ENCODE data around the gene TP53TG5. TPM values are rescaled to one million over a fixed set of nuclear protein-coding genes. Genes with fewer than 3 reads are reported as not detected.

TP53TG5 gene
- total RNA-seq, 1 experiment from 2014 or later, result not detected

- H3K4me1 ChIP-seq (ENCODE audit: low read length), result peaks cover 11% of the 10 kb centered on the region
- no peaks in the 10 kb centered on the region for H3K9me3 ChIP-seq (ENCODE audit: low read length)
- no peak overlapping the region for H3K9ac ChIP-seq (ENCODE audit: low read length)
- H3K27me3 ChIP-seq (ENCODE audit: low read length), result no peaks in the 10 kb centered on the region
- no peaks in the 10 kb centered on the region for H3K36me3 ChIP-seq (ENCODE audit: insufficient read depth, low read length)
- no peak overlapping the region for H2AFZ ChIP-seq (ENCODE audit: low read length)
- H3K4me2 ChIP-seq (ENCODE audit: low read depth, low read length, poor library complexity, severe bottlenecking), result no peak overlapping the region
- H4K20me1 ChIP-seq (ENCODE audit: insufficient read depth, low read depth, low read length), result no peaks in the 10 kb centered on the region
- H3K9me2 ChIP-seq (replicated peaks; ENCODE audit: insufficient read depth, low read length), result no peaks in the 10 kb centered on the region
- no peak overlapping the region for H3K27ac ChIP-seq (ENCODE audit: low read length)
- H3K79me2 ChIP-seq (ENCODE audit: low read length), result no peaks in the 10 kb centered on the region
- no peak for DNase-seq
- H3K4me3 ChIP-seq (ENCODE audit: low read length), result no peak overlapping the region
These were observed 49.7 kb downstream of the TP53TG5 start for GRCh38 chr20:45328451-45328850.

GRCh38 chr20:45325371-45325770 lies 52.8 kb downstream of the TP53TG5 start:
- DNase-seq, result no peak
- Histone ChIP-seq H4K20me1 (ENCODE audit: insufficient read depth, low read depth, low read length) (no peaks in the 10 kb centered on the region), H3K9me2 (replicated peaks; ENCODE audit: insufficient read depth, low read length) (no peaks in the 10 kb centered on the region), H2AFZ (ENCODE audit: low read length) (no peak overlapping the region), H3K36me3 (ENCODE audit: insufficient read depth, low read length) (no peaks in the 10 kb centered on the region), H3K4me2 (ENCODE audit: low read depth, low read length, poor library complexity, severe bottlenecking) (no peak overlapping the region), H3K4me1 (ENCODE audit: low read length) (peaks cover 22% of the 10 kb centered on the region), H3K4me3 (ENCODE audit: low read length) (no peak overlapping the region), H3K79me2 (ENCODE audit: low read length) (no peaks in the 10 kb centered on the region), H3K9me3 (ENCODE audit: low read length) (no peaks in the 10 kb centered on the region), H3K27ac (ENCODE audit: low read length) (no peak overlapping the region), H3K27me3 (ENCODE audit: low read length) (no peaks in the 10 kb centered on the region), H3K9ac (ENCODE audit: low read length) (no peak overlapping the region)

- Histone ChIP-seq H3K9me2 (replicated peaks; ENCODE audit: insufficient read depth, low read length) (no peaks in the 10 kb centered on the region), H4K20me1 (ENCODE audit: insufficient read depth, low read depth, low read length) (no peaks in the 10 kb centered on the region), H3K4me3 (ENCODE audit: low read length) (no peak overlapping the region), H3K4me2 (ENCODE audit: low read depth, low read length, poor library complexity, severe bottlenecking) (no peak overlapping the region), H3K27me3 (ENCODE audit: low read length) (no peaks in the 10 kb centered on the region), H3K27ac (ENCODE audit: low read length) (no peak overlapping the region), H3K9me3 (ENCODE audit: low read length) (no peaks in the 10 kb centered on the region), H3K9ac (ENCODE audit: low read length) (no peak overlapping the region), H3K36me3 (ENCODE audit: insufficient read depth, low read length) (no peaks in the 10 kb centered on the region), H3K4me1 (ENCODE audit: low read length) (peaks cover 14% of the 10 kb centered on the region), H2AFZ (ENCODE audit: low read length) (no peak overlapping the region), H3K79me2 (ENCODE audit: low read length) (no peaks in the 10 kb centered on the region)
- no peak for DNase-seq
These were observed 54.4 kb downstream of the TP53TG5 start for GRCh38 chr20:45323731-45324130.

- no peaks in the 10 kb centered on the region for H3K9me2 ChIP-seq (replicated peaks; ENCODE audit: insufficient read depth, low read length)
- peak; percentile 83 for DNase-seq
- H3K27ac ChIP-seq (ENCODE audit: low read length), result no peak overlapping the region
- H3K4me3 ChIP-seq (ENCODE audit: low read length), result no peak overlapping the region
- no peaks in the 10 kb centered on the region for H3K9me3 ChIP-seq (ENCODE audit: low read length)
- no peaks in the 10 kb centered on the region for H4K20me1 ChIP-seq (ENCODE audit: insufficient read depth, low read depth, low read length)
- no peak overlapping the region for H3K9ac ChIP-seq (ENCODE audit: low read length)
- H3K27me3 ChIP-seq (ENCODE audit: low read length), result no peaks in the 10 kb centered on the region
- H2AFZ ChIP-seq (ENCODE audit: low read length), result no peak overlapping the region
- H3K36me3 ChIP-seq (ENCODE audit: insufficient read depth, low read length), result no peaks in the 10 kb centered on the region
- H3K4me1 ChIP-seq (ENCODE audit: low read length), result peaks cover 12% of the 10 kb centered on the region
- H3K79me2 ChIP-seq (ENCODE audit: low read length), result no peaks in the 10 kb centered on the region
- H3K4me2 ChIP-seq (ENCODE audit: low read depth, low read length, poor library complexity, severe bottlenecking), result no peak overlapping the region
These were observed 55.2 kb downstream of the TP53TG5 start for GRCh38 chr20:45322952-45323383.

Small RNA genes within 50 kb of the gene (small RNA-seq; reads per million reads assigned to genes)
- gene MIR6812, result not detected

Other genes with a start within 250 kb of the TP53TG5 start
- gene PI3, start 203.4 kb downstream of the TP53TG5 start, total RNA-seq (2014; rRNA removed; shearing (Covaris generic); ENCODE audit: low replicate concordance), result not detected in 2 replicates
- not detected in 2 replicates for gene SEMG1, start 171.3 kb downstream of the TP53TG5 start, total RNA-seq (2014; rRNA removed; shearing (Covaris generic); ENCODE audit: low replicate concordance)
- not detected in 2 replicates for gene SEMG2, start 157.0 kb downstream of the TP53TG5 start, total RNA-seq (2014; rRNA removed; shearing (Covaris generic); ENCODE audit: low replicate concordance)
- not detected in 2 replicates for gene SLPI, start 123.8 kb downstream of the TP53TG5 start, total RNA-seq (2014; rRNA removed; shearing (Covaris generic); ENCODE audit: low replicate concordance)
- not detected in 2 replicates for gene RBPJL, start 71.5 kb downstream of the TP53TG5 start, total RNA-seq (2014; rRNA removed; shearing (Covaris generic); ENCODE audit: low replicate concordance)
- not detected in 2 replicates for gene MATN4, start 70.0 kb downstream of the TP53TG5 start, total RNA-seq (2014; rRNA removed; shearing (Covaris generic); ENCODE audit: low replicate concordance)
- not detected in 2 replicates for gene SDC4, start 29.9 kb downstream of the TP53TG5 start, total RNA-seq (2014; rRNA removed; shearing (Covaris generic); ENCODE audit: low replicate concordance)
- gene SYS1, start 15.2 kb downstream of the TP53TG5 start, total RNA-seq (2014; rRNA removed; shearing (Covaris generic); ENCODE audit: low replicate concordance), result 18.6 and 34.5 TPM in 2 replicates
- gene DBNDD2, start 30.0 kb upstream of the TP53TG5 start, total RNA-seq (2014; rRNA removed; shearing (Covaris generic); ENCODE audit: low replicate concordance), result 0.22 TPM in 1 of 2 replicates, not detected in the other
- gene PIGT, start 37.8 kb upstream of the TP53TG5 start, total RNA-seq (2014; rRNA removed; shearing (Covaris generic); ENCODE audit: low replicate concordance), result 53.4 and 80.1 TPM in 2 replicates
- not detected in 2 replicates for gene WFDC2, start 91.4 kb upstream of the TP53TG5 start, total RNA-seq (2014; rRNA removed; shearing (Covaris generic); ENCODE audit: low replicate concordance)
- not detected in 2 replicates for gene SPINT3, start 137.3 kb upstream of the TP53TG5 start, total RNA-seq (2014; rRNA removed; shearing (Covaris generic); ENCODE audit: low replicate concordance)
- gene WFDC6, start 161.2 kb upstream of the TP53TG5 start, total RNA-seq (2014; rRNA removed; shearing (Covaris generic); ENCODE audit: low replicate concordance), result not detected in 2 replicates
- gene EPPIN, start 169.1 kb upstream of the TP53TG5 start, total RNA-seq (2014; rRNA removed; shearing (Covaris generic); ENCODE audit: low replicate concordance), result not detected in 2 replicates
- gene WFDC8, start 201.0 kb upstream of the TP53TG5 start, total RNA-seq (2014; rRNA removed; shearing (Covaris generic); ENCODE audit: low replicate concordance), result not detected in 2 replicates